Esophagus mucosa (tissue), 1 donor: Measurements from ENCODE around the gene KIRREL3. TPM values are rescaled to one million over a fixed set of nuclear protein-coding genes. Genes with fewer than 3 reads are reported as not detected.

ENCODE experiments used
- ATAC-seq: fragments of 200-7000 bp; cut with Tn5 transposase; one replicate; pipeline ENCODE4 v1.9.1; 2020
- total RNA-seq: library from RNA; stranded (reverse); gene quantifications from one replicate; pipeline ENCODE4 v1.2.4, GENCODE V29; 2023
- donor health status: DM: yes; HTN: yes; CAD: no.

The KIRREL3 gene
- total RNA-seq, 1 donor from 2014 or later: 0.36 TPM

DNA sequence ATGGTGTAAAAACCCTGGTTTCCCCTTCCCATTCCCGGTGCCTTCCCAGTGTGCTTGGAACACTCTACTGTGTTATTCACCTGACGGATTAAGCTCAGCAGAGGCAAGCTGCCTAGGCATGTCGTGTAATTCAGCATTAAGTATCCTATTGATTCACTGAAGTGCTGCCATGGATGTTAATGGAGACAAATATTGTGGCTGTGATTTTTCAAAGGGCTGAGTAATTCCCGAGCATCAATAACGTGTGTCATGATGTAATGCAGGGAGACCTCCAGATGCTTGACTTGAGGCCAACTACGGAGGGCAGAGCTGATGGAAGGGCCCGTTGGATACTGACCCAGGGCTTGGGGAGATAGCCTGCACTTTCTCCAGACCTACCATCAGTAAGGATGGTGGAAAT, 376.1 kb downstream of the KIRREL3 start:
- ATAC-seq: peak; percentile 56

DNA sequence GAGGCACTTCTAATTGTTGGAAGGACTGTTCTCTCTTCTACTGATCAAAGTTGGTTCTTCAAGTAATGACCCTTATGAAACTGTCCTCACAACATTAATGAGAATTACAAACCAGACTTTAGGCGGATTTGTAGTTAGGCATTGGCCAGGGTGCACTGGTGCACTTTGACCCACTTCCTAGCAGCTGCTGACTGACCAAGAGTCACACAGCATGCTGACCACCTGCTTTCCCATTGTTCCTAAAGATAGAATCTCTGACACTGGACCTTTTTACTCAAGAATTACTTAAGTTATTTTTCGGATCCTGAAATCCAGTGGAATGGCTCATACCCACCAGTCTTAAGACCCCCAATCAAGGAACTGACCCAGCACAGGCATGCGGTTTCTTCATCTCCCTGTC, 381.1 kb downstream of the KIRREL3 start:
- ATAC-seq: no peak

DNA sequence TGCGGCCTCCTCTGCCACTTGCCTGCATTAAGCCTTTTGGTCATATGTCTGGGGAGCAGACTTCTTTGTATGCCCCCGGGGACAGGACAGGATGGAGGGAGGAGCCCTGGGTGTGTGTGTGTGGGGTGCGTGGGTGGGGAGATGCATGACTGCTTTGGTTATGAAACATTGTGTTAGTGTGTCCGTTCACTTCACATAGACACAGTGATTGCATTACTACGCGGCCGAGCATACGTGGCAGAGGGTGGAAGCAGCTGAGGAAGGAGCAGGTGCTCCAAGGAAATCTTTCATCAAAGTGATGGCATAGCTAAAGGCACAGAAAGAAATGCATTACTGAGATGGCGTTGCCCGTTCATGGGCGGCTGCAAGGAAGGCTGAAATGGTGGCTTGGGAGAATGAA, 384.7 kb downstream of the KIRREL3 start:
- no peak for ATAC-seq

DNA sequence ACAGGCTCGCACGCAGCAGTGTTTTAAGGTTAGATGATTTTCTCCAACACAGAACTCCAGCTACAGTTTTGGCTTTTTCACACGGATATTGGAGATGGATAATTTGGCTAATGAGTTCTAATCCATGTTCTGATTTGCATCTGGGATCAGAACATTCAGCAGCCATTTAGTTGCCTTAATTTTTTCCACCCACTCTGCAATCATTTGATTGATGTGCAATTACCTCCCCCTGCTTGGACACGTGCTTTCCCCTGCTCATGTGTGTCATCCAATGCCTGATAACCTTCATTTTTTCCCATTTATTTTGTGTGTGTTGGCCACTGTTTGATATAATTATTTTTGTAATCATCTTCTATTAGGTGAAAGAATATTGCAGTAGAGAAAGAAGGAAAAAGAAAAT, 387.3 kb downstream of the KIRREL3 start:
- ATAC-seq: no peak

DNA sequence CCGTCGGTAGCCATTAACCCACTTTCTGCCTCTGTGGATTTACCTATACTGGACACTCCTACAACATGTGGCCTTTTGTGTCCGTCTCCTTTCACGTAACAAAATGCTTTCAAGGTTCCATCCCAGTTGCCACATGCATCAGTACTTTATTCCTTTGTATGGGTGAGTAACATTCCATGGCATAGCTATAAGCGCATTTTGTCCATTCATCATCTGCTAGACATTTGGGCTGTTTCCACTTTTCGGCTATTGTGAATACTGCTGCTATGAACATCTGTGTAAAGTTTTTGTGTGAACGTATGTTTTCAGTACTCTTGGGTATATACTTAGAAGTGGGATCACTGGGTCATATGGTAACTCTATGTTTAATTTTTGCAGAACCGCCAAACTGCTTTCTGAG, 387.9 kb downstream of the KIRREL3 start:
- no peak for ATAC-seq

DNA sequence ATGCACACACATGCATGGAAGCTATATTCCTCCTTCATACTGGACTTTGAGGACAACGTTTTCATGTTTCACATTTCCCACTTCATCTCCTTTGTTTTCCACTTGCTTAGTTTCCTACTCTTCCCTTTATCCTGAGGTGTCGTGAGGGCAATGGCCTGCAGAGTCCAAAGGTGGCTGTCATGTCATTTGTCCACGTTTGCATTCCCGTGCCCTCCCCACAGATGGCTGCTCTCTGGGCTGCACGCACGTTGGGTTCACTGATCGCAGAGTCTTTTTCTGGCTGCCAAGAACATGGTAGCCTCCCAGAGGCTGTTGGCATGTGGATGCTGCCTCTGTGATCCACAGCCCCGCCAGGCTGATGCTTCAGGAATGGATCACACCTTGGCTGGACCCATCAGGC, 389.1 kb downstream of the KIRREL3 start:
- ATAC-seq: no peak

DNA sequence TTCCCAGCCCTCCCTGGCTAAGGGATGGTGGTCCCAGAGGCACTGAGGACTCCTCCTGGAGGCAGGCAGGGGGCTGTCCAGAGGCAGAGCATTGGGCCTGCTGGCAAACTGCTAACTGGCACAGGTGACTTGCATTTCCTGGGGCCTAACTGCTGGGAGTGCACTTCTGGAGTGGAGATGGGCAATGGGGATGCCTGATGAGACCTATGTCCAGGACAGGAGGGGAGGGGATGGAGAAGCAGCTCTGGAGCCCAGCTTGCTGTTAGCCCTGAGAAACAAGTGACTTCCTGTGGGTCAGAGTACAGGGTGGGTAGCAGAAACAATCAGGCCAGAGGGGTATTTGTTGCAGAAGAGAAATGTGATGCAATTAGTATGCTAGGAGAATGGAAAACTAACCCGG, 391.9 kb downstream of the KIRREL3 start:
- ATAC-seq: no peak

GRCh38 chr11:126607776-126608541, 392.6 kb downstream of the KIRREL3 start:
- no peak for ATAC-seq

- ATAC-seq: peak; percentile 86
Observed at GRCh38 chr11:126607374-126607773, 393.2 kb downstream of the KIRREL3 start.

DNA sequence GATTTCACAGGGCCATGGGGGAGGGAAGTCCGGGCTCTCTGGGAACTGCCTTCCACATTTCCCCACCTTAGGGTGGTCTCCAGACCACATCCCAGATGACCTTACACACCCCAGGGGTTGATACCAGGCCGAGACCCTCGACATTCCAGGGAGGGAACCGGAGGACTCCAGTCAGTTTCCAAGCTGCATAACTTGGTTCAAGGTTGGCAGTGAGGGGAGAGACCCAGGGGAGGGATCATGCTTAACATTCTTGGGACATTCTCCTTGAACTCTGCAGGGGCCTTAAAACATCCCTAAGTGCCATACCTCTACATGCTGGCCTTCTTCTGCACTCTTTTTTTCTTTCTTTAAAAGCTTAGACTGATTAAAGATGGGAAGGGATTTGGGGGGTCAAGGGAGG, 394.1 kb downstream of the KIRREL3 start:
- no peak for ATAC-seq

- ATAC-seq: no peak
Observed at GRCh38 chr11:126604461-126604860, 396.1 kb downstream of the KIRREL3 start.

DNA sequence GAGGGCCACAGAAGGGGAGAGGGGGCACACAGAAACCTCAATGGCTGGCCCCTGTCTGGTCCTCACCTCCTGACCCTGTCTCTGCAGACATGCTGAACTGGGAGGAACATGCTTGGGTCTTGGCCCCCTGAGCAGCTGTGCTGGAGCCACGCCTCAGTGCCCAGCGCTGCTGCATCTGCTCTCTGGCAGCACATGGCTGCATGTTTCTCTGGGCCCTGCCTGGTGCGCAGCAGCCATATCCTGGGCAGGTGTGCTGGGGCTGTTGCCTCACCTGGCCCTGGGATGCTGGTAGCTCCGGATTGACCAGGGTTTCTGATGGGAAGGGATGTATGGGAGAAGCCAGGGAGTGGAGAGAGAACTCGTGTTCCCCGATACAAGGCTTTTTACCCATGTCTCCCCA, 397.1 kb downstream of the KIRREL3 start:
- no peak for ATAC-seq

DNA sequence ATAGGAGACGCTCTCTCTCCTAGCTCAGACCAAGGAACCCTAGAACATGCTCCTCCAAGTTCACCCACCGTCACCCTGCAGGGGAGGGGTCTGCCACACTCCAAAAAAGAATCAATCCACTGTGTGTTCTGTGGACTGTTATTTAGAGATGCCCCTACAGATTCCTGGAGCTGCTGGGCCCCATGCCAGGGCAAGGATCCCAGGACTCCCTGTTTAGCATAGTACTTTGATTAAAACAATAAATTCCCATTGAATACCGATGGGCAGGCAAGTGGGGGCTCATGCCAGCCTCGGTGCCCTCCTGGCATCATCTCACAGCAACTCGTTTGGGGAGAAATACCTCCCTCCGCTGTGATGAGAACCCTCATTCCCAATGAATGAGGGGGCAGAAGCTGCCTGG, 397.6 kb downstream of the KIRREL3 start:
- no peak for ATAC-seq

DNA sequence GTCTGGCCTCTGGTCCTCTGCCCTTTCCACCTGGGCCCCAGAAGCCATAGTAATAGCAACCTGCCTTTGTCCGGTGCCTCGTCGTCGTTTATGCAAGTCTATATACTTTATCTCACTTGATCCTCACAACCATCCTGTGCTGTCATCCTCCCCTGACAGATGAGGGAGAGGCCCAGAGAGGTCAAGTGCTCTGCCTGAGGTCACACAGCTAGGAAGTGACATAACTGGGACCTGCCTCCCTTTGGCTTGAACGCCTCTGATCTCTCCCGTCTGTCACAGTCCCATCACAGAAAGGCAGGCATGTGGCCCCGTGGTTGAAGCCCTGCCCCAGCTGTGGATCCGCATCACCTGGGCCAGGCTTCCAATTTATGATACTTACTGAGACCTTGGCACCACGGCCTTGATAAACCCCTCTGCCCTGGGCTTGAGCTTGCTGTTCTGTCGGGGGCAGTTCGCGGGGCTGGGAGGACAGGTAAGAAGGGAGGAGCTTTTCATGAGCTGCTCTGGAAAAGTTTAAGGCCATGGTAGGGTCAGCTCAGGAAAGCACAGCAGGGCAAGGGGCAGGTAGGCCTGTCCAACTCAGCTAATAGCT, 398.1 kb downstream of the KIRREL3 start:
- ATAC-seq: no peak

- ATAC-seq: no peak
Observed at GRCh38 chr11:126601550-126602215, 398.9 kb downstream of the KIRREL3 start.

GRCh38 chr11:126601136-126601535, 399.4 kb downstream of the KIRREL3 start:
- ATAC-seq: no peak

GRCh38 chr11:126599217-126599897, 401.2 kb downstream of the KIRREL3 start:
- no peak for ATAC-seq

DNA sequence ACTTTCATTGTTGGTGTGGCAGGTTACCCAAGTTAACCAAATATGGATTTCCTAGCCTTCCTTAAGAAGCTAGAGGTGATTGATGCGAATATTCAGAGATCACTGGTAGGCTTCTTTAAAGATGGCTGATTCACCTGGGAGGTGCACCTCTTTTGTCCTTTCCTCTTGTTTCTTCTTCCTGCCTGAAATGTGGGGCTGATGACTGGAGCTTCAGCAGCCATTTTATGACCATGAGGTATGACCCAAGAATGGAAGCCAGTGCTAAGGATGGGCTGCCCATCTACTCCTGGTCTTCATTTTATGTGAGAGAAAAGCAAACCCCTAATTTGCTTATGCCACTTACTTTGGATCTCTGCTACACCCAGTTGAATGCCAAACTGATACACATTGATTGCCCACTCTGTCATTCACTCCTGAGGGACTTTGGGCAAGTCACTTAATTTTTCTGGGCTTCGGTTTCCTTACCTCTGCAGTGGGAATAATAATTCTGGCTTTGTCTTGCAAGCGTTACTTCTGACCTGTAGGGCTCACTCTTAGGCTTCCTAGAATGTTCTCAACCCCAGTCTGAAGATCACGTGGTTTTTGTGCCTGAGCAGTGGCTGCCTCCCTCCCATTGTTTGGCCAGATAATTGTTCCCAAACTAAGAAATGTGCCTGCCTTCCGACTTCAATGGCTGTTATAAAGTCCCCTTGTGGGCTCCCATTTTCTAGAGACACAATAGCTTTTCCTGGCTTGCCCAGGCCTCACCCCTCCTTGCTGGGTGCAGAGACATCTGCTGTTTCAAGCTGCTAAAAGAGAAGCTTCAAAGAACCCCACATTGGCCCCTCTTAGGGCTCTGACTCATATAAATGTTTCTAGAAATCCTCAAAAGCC, 402.0 kb downstream of the KIRREL3 start:
- no peak for ATAC-seq

DNA sequence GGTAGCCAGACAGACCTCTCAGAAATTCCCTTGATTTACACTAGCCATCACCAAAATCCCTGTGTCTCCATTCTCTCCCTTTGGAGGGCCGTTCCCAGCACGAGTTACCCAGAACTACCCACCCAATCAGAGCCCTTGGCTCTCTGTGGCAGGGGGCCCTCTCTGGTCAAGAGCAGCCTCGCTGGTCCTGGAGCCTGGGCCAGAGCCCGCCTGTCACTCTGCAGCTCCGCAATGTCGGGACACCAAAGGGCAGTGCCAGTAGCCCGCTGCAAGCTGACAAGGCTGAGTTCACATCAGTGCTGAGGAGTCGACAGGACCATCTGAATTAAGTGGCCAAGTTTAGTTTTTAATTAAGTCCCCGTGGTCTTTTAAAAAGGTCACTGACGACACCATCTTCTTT, 403.5 kb downstream of the KIRREL3 start:
- no peak for ATAC-seq

DNA sequence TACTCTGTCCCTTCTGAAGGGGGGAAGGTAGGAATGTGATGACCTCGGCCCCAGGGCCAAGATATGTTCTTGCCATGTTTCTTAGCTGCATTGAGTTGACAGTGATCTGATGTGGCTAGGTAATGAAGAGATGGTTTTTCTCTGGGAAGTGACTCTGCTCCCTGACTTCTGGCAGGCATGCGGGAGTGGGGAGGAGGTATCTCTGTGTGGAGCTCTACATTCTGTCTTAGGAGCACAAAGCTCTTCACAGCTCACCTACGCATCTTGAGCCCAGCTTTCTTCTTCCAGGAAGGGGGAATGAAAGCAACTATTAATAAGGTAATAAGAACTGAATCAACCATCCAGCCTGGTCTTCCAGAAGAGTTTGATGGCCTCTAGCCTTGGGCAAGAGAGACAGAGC, 404.1 kb downstream of the KIRREL3 start:
- ATAC-seq: no peak

- no peak for ATAC-seq
Observed at GRCh38 chr11:126595560-126595959, 405.0 kb downstream of the KIRREL3 start.

DNA sequence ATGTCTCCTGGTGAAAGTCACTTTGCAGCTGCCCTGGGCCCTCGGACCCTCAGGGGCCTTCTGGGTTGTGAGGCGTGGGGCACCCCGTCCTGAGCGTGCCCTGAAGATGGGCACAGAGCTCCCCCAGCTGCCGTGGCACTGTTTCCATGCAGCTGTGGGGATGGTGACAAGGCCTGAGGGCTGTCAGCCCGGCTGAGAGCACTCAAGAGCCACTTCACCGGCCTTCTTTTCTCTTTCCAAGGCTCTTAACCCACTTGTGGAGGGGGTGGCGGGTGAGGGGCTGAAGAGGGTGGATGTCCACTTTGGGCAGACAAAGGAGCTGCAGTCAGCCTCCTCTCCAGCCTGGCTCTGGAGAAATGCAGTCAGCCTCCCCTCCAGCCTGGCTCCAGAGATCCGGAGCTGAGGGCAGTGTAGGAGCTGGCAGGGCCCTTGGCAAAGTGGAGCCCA, 405.6 kb downstream of the KIRREL3 start:
- ATAC-seq: no peak
